ENCODE measurements around the gene VOPP1. TPM values are rescaled to one million over a fixed set of nuclear protein-coding genes. Genes with fewer than 3 reads are reported as not detected.

The VOPP1 gene
- total RNA-seq, 2 donors from 2014 or later = 88.9 to 131 TPM

- peaks cover 4% of the 10 kb centered on the region for H3K36me3 ChIP-seq
- no peaks in the 10 kb centered on the region for H3K27me3 ChIP-seq (replicated peaks; ENCODE audit: insufficient read depth)
- no peak for TF ChIP-seq CTCF (IDR thresholded peaks at IDR 0.05)
- no peak for ATAC-seq (ENCODE audit: insufficient number of reproducible peaks, low FRiP score, low read depth)
- no peaks in the 10 kb centered on the region for H3K9me3 ChIP-seq
- no peak overlapping the region for H3K4me3 ChIP-seq
- no peak overlapping the region for H3K27ac ChIP-seq
- DNase-seq (ENCODE audit: low spot score) = no peak
- H3K4me1 ChIP-seq (ENCODE audit: control insufficient read depth in 1 of 2, low read depth in 2 of 2) = no peaks in the 10 kb centered on the region
Observed at GRCh38 chr7:55426676-55427075, 145.6 kb downstream of the VOPP1 start.

GRCh38 chr7:55425141-55425752, 147.1 kb downstream of the VOPP1 start:
- Histone ChIP-seq H3K27ac (no peak overlapping the region), H3K27me3 (replicated peaks; ENCODE audit: insufficient read depth) (no peaks in the 10 kb centered on the region), H3K4me3 (no peak overlapping the region), H3K4me1 (ENCODE audit: control insufficient read depth in 1 of 2, low read depth in 2 of 2) (no peaks in the 10 kb centered on the region), H3K9me3 (no peaks in the 10 kb centered on the region), H3K36me3 (peaks cover 4% of the 10 kb centered on the region)
- no peak for TF ChIP-seq CTCF (IDR thresholded peaks at IDR 0.05)
- no peak for ATAC-seq (ENCODE audit: insufficient number of reproducible peaks, low FRiP score, low read depth)
- no peak for DNase-seq (ENCODE audit: low spot score)

- no peak for TF ChIP-seq CTCF (IDR thresholded peaks at IDR 0.05)
- H3K9me3 ChIP-seq = no peaks in the 10 kb centered on the region
- peaks cover 4% of the 10 kb centered on the region for H3K36me3 ChIP-seq
- no peak for DNase-seq (ENCODE audit: low spot score)
- no peak for ATAC-seq (ENCODE audit: insufficient number of reproducible peaks, low FRiP score, low read depth)
- no peaks in the 10 kb centered on the region for H3K4me1 ChIP-seq (ENCODE audit: control insufficient read depth in 1 of 2, low read depth in 2 of 2)
- no peak overlapping the region for H3K4me3 ChIP-seq
- H3K27ac ChIP-seq = no peak overlapping the region
- H3K27me3 ChIP-seq (replicated peaks; ENCODE audit: insufficient read depth) = no peaks in the 10 kb centered on the region
Observed at GRCh38 chr7:55423891-55424290, 148.4 kb downstream of the VOPP1 start.

GRCh38 chr7:55423277-55423711, 149.0 kb downstream of the VOPP1 start:
- ATAC-seq (ENCODE audit: insufficient number of reproducible peaks, low FRiP score, low read depth) (no peak), DNase-seq (ENCODE audit: low spot score) (no peak)
- no peak for TF ChIP-seq CTCF (IDR thresholded peaks at IDR 0.05)
- Histone ChIP-seq H3K27me3 (replicated peaks; ENCODE audit: insufficient read depth) (no peaks in the 10 kb centered on the region), H3K9me3 (no peaks in the 10 kb centered on the region), H3K36me3 (peaks cover 4% of the 10 kb centered on the region), H3K4me3 (no peak overlapping the region), H3K27ac (no peak overlapping the region), H3K4me1 (ENCODE audit: control insufficient read depth in 1 of 2, low read depth in 2 of 2) (no peaks in the 10 kb centered on the region)

Other genes with a start within 250 kb of the VOPP1 start
- 10 to 100 TPM in 1 of 2 donors, 1 to 10 TPM in 1; 6.6 to 11.4 TPM for gene LANCL2, start 207.2 kb downstream of the VOPP1 start, total RNA-seq